ENCODE data around the gene TSFM. TPM values are rescaled to one million over a fixed set of nuclear protein-coding genes. Genes with fewer than 3 reads are reported as not detected.

TSFM gene
- total and polyA plus RNA-seq, 9 of the 15 experiments (the other 6 are each of a cell fraction or from before 2014, with no cell fraction given), result 44.6 to 198 (median 60.2) TPM

DNA sequence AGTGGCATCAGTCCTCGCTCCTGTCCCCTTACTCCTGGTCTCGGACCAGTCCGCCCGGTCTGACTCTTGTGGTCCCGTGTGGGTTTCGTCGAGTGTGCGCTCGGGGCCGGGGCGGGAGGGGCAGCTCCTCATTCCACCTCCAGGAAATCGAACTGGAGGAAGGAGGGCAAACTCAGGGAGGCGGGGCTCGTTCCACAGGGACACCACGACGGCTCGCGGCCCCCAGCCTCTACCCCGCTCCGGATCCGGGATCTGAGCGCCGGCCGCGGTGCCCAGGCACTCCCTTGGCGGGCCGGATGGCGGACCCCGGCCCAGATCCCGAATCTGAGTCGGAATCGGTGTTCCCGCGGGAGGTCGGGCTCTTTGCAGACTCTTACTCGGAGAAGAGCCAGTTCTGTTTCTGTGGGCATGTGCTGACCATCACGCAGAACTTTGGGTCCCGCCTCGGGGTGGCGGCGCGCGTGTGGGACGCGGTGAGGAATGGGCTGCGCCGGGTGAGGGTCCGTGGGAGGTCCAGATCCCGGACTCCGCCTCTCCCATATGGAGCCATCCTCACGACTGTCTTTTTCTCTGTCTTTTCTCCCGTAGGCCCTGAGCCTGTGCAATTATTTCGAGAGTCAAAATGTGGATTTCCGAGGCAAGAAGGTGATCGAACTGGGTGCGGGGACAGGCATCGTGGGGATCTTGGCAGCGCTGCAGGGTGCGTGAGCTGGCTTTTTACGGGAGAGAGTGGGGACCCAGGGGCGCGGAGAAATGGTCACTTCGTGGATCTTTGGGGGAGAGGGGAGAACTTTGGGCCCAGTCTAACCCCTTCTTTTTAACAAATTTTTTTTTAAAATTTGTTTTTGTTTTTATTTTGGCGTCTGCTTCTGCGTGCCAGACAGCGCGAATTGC is 9.9 kb upstream of the TSFM start, which contains the start of gene EEF1AKMT3:
Gene EEF1AKMT3 (plus strand): TSS at position 186 of the 894 bp plus-strand sequence. CDS start 111 bp downstream, at position 297.
- CTCF ChIA-PET (ENCODE audit: low intra/inter-chr PET ratio), result no interaction called here
- TF ChIP-seq L3MBTL2 (IDR thresholded peaks at IDR 0.05) (peak; percentile 74; the same call in 1 of the 2 replicates), TAF7 (tag; IDR thresholded peaks at IDR 0.05) (0 out of 2 replicates have a peak, but pooled peaks have one; percentile 31), CBFA2T2 (conservative IDR thresholded peaks at IDR 0.05) (no peak), SRSF3 (IDR thresholded peaks at IDR 0.05; ENCODE audit: insufficient read depth, low read length) (no peak), TOE1 (IDR thresholded peaks at IDR 0.05; ENCODE audit: borderline replicate concordance) (no peak), TOE1 (CRISPR knock-in tag; IDR thresholded peaks at IDR 0.05; ENCODE audit: borderline replicate concordance, low read depth) (no peak), EHMT2 (IDR thresholded peaks at IDR 0.05) (no peak), KDM5B (IDR thresholded peaks at IDR 0.05; ENCODE audit: insufficient replicate concordance, low read depth, low read length) (no peak), NR2C2 (CRISPR knock-in tag; IDR thresholded peaks at IDR 0.05) (0 out of 2 replicates have a peak, but pooled peaks have one; percentile 49), NR2C2 (tag; IDR thresholded peaks at IDR 0.05) (no peak), PYGO2 (tag; IDR thresholded peaks at IDR 0.05) (no peak)
- TF ChIP-seq, protein P1, sequence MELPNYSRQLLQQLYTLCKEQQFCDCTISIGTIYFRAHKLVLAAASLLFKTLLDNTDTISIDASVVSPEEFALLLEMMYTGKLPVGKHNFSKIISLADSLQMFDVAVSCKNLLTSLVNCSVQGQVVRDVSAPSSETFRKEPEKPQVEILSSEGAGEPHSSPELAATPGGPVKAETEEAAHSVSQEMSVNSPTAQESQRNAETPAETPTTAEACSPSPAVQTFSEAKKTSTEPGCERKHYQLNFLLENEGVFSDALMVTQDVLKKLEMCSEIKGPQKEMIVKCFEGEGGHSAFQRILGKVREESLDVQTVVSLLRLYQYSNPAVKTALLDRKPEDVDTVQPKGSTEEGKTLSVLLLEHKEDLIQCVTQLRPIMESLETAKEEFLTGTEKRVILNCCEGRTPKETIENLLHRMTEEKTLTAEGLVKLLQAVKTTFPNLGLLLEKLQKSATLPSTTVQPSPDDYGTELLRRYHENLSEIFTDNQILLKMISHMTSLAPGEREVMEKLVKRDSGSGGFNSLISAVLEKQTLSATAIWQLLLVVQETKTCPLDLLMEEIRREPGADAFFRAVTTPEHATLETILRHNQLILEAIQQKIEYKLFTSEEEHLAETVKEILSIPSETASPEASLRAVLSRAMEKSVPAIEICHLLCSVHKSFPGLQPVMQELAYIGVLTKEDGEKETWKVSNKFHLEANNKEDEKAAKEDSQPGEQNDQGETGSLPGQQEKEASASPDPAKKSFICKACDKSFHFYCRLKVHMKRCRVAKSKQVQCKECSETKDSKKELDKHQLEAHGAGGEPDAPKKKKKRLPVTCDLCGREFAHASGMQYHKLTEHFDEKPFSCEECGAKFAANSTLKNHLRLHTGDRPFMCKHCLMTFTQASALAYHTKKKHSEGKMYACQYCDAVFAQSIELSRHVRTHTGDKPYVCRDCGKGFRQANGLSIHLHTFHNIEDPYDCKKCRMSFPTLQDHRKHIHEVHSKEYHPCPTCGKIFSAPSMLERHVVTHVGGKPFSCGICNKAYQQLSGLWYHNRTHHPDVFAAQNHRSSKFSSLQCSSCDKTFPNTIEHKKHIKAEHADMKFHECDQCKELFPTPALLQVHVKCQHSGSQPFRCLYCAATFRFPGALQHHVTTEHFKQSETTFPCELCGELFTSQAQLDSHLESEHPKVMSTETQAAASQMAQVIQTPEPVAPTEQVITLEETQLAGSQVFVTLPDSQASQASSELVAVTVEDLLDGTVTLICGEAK (IDR thresholded peaks at IDR 0.05), result 0 out of 2 replicates have a peak, but pooled peaks have one; percentile 36
- TF ChIP-seq, protein P1 (CRISPR knock-in tag; IDR thresholded peaks at IDR 0.05), result no peak

More for the DNA sequence above, 9.9 kb upstream of the TSFM start, which contains the start of gene EEF1AKMT3:
- in situ Hi-C loops (cut with MboI), result no loop called here
- Histone ChIP-seq H3K4me2 (ENCODE audit: insufficient read depth, low read length) (peak within 1 kb of the TSS; percentile 99), H2AFZ (ENCODE audit: low read depth, low read length) (peak within 1 kb of the TSS; percentile 98), H4K20me1 (replicated peaks; ENCODE audit: control insufficient read depth, insufficient read depth, low read length) (no peaks in the 10 kb centered on the region), H3K9me3 (replicated peaks; ENCODE audit: control insufficient read depth, insufficient read depth, low read depth, low read length) (no peaks in the 10 kb centered on the region), H3K27me3 (ENCODE audit: control insufficient read depth in 2 of 2, insufficient read depth in 2 of 2, low read length in 2 of 2) (no peaks in the 10 kb centered on the region), H3K79me2 (ENCODE audit: control insufficient read depth, insufficient read depth, low read length) (peaks cover 27% of the 10 kb centered on the region), H3K36me3 (ENCODE audit: control insufficient read depth, insufficient read depth, low read length) (peaks cover 44% of the 10 kb centered on the region), H3K9ac (ENCODE audit: insufficient read depth in 1 of 2, low read depth in 2 of 2, low read length in 2 of 2) (peak within 1 kb of the TSS; percentile 91 to 100), H3K4me1 (replicated peaks in 1 of 2; ENCODE audit: control insufficient read depth in 2 of 2, insufficient read depth in 2 of 2, low read length in 2 of 2) (peaks cover 15 to 27% of the 10 kb centered on the region in 2 experiments), H3K27ac (ENCODE audit: extremely low read depth, low read depth, low read length) (peak within 1 kb of the TSS; percentile 93), H3K4me3 (peak within 1 kb of the TSS; percentile 71), H3K9me1 (ENCODE audit: control insufficient read depth, insufficient read depth, low read length) (no peaks in the 10 kb centered on the region)
- WGBS (ENCODE audit: insufficient coverage, low coverage, missing lambda C conversion rate), result 1% methylated on average over 65 of the region's 67 CpGs
- intact Hi-C loops (cut with micrococcal nuclease), result loop anchor here (2.0 kb wide), 1 partner anchor 20 kb away; the partner anchor contains the start of gene CDK4
- POLR2A ChIA-PET, result interaction anchor here (0.6 to 1.6 kb wide), 14 partner anchors 9 to 221 kb away, joined by 3 to 11 read pairs (median 5); partner anchors contain the start of genes CDK4, TSFM and TSPAN31
- peak; percentile 11 for FAIRE-seq
- peak; percentile 67 for ATAC-seq
- TSS peak; percentile 55 for BruUV-seq (replicated peaks)
- peak; percentile 69 to 80 (median 70) for DNase-seq (ENCODE audit: extremely low read depth in 1 of 4, low spot score in 3 of 4)

All from K562 (cell line).